GM10266 (cell line): ENCODE results near the gene BRSK2.

Experiments used
- DNase-seq: peaks from one replicate; pipeline ENCODE4 v3.0.0; 2012; ENCODE audit errors: extremely low spot score
- CTCF ChIP-seq: IDR thresholded peaks from 2 replicates; pipeline ENCODE4 v1.5.1; 2012; ENCODE audit warnings: mild to moderate bottlenecking, low read depth; ENCODE audit not compliant: control insufficient read depth, insufficient read depth; ENCODE audit errors: missing control alignments

BRSK2 gene

GRCh38 chr11:1403078-1403620 is 13.4 kb downstream of the BRSK2 start:
- no peak for TF ChIP-seq CTCF
- no peak for DNase-seq

DNA sequence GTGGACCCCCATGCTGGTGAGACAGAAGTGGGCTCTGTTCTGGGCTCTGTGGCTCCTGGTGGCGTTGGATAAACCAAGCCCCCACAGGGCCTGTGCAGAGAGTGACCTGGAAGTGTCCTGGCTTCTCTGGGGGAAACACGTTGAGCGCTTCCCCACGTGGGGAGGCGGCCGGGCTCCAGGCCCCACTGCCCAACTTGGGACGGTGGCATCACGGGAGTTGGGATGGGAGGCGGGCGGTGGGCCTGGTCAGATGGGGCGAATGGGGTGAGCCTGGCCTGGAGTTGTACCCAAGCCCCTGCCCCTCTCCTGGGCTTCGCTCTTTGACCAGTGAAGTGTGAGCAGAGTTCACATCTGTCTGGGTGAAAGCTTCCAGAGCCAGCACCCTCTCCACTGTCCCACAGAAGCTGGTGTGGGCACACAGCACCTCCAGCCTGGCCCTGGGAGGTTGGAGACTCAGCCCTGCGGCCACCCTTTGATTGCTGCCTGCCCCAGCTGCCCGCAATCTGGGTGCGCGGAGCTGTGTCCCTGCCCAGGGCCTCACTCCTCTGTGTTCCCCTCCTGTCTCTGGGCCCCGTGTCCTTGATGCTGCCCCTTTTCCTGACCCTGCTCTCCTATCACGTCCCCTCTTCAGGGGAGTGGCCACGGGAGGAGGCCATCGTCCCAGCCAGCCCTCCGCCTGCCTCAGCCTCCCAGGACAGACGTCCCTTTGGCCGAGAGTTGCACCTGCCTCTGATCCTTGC is 14.2 kb downstream of the BRSK2 start:
- DNase-seq = no peak
- TF ChIP-seq CTCF = no peak

- no peak for TF ChIP-seq CTCF
- DNase-seq = no peak
Measured at GRCh38 chr11:1404461-1405185, 14.9 kb downstream of the BRSK2 start.

DNA sequence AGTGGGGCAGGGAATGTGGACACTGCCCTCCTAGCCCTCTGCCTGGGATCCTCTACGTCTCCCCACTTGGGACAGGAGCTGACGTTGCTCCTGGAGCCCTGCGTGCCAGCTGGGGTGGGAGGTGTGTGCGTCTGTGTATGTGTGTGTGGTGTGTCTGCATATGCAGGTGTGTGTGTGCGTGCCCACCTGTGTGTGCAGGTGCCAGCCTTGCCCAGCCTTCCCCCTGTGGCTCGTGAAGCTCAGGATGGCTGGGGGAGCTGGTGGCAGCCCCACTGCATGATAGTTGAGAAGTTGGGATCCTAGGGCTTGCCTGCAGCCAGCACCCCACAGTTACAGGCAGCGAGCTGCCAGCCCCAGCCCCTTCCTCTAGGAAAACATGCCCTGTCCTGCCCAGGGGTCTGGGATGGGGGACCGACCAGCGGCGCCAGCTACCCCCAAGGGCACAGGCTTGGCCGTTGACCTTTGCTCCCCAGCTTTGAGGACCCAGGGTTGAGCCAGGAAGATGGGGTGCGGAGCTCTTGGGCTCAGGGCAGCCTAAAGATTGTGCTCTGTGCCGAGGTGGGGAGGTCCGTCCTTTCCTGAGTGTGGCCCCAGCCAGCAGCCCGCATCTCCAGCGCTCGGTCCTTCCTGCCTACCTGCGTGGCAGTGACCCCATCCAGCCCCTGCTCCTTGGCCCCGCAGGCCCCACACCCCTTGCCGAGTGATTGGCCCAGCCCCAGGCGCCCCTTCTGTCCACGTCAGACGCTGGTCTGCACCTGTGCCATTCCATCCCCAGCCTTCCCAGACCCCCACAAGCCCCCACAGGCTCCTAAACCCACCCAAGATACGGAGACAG is 15.7 kb downstream of the BRSK2 start:
- no peak for TF ChIP-seq CTCF
- DNase-seq = no peak

DNA sequence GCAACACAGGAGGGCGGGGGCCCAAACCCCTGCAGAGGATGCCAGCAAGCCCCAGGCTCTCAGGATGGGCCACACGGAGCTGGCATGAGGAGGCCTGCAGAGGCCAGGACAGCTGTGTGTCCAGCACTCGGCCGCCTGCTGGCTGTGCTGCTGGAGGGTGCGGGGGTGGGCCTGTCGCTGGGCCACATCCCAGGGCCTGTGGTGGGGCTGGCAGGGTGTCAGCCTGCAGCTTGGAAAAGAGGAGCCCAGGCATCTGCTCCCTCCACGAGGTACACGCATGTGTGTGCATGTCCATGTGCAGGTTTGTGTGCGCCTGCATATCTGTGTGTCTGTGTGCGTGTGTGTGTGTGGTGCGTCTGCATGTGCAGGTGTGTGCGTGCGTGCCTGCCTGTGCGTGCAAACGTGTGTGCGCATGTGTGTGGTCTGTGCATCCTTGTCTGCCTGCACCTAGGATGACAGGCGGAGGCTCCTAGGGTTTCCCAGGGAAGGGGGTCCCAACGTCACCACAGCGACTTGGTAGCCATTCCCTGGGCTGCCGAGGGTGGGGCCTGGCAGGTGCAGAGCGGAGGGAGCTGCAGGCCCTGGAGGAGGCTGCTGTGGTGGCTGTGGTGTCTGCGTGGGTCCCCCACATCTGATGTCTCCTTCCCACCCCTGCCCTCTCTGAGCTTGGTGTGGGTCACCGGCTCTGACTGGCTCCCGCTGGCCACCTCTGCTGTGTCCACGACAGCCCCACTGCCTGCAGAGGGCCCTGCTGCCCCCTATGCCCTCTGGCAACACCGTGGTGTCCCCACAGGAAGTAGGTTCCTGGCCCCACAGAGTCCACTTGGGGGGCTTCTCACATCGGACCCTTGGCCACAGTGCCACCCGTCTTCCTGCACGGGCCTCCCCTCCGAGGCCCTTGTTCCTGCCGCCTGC is 17.1 kb downstream of the BRSK2 start:
- TF ChIP-seq CTCF = no peak
- DNase-seq = no peak

DNA sequence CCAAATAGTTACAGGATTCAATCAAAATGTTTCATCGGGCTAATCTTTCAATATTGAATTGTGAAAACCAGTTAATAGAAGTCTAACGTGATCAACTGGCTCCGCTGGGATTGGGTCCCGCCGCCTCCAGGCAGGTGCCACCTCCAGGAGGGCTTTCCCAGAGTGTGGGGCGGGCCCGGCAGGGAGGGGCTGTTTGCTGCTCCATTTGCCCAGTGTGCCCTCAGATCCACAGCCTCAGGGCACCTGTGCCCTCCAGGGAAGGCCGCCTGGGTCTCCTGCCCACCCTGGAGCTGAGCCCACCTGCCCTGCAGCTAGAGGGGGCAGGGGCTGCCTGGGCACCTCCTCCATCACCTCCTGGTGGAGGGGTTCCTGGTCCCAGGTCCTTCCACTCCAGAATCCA is 17.9 kb downstream of the BRSK2 start:
- no peak for DNase-seq
- no peak for TF ChIP-seq CTCF
